HUES6 (cell line): ENCODE measurements around the gene ANKRD16.
"Not testable (repeated sequence)": the region's sequence is repeated elsewhere in the genome, so short reads cannot be mapped to it uniquely, and the experiment has no call there.

Experiments
- H3K27ac ChIP-seq: 2 replicates; pipeline ENCODE4 v1.7.0; 2013; ENCODE audit warnings: low read depth, mild to moderate bottlenecking, low read length, inconsistent platforms
- H3K27me3 ChIP-seq: 2 replicates; pipeline ENCODE4 v1.6.1; 2013; ENCODE audit warnings: low read length; ENCODE audit not compliant: control insufficient read depth, insufficient read depth
- H3K36me3 ChIP-seq: 2 replicates; pipeline ENCODE4 v1.6.1; 2013; ENCODE audit warnings: low read length; ENCODE audit not compliant: control insufficient read depth, insufficient read depth
- H3K4me1 ChIP-seq: 2 replicates; pipeline ENCODE4 v1.6.1; 2013; ENCODE audit warnings: low read length; ENCODE audit not compliant: control insufficient read depth, insufficient read depth
- H3K4me3 ChIP-seq: 2 replicates; pipeline ENCODE4 v1.5.1; 2013; ENCODE audit warnings: low read depth, low read length
- H3K9ac ChIP-seq: one replicate; pipeline ENCODE4 v1.6.1; 2013; ENCODE audit warnings: mild to moderate bottlenecking, low read length
- H3K9me3 ChIP-seq: 2 replicates; pipeline ENCODE4 v1.6.1; 2013; ENCODE audit warnings: low read depth, low read length; ENCODE audit not compliant: control insufficient read depth, insufficient read depth

The ANKRD16 gene

GRCh38 chr10:5893321-5893720 lies 3.6 kb upstream of the ANKRD16 start:
- Histone ChIP-seq H3K27me3 (no peaks in the 10 kb centered on the region), H3K4me3 (no peak overlapping the region), H3K9me3 (no peaks in the 10 kb centered on the region), H3K27ac (no peak overlapping the region), H3K4me1 (peaks cover 12% of the 10 kb centered on the region; the same call in 1 of the 2 replicates), H3K9ac (no peak overlapping the region), H3K36me3 (peaks cover 33% of the 10 kb centered on the region)

- H3K9ac ChIP-seq: no peak overlapping the region
- no peaks in the 10 kb centered on the region for H3K27me3 ChIP-seq
- peaks cover 19% of the 10 kb centered on the region; the same call in 1 of the 2 replicates for H3K4me1 ChIP-seq
- peaks cover 36% of the 10 kb centered on the region for H3K36me3 ChIP-seq
- no peak overlapping the region for H3K27ac ChIP-seq
- H3K4me3 ChIP-seq: no peak overlapping the region
- no peaks in the 10 kb centered on the region for H3K9me3 ChIP-seq
These were observed 2.3 kb upstream of the ANKRD16 start for GRCh38 chr10:5892007-5892406.

GRCh38 chr10:5891009-5891408 lies 1.3 kb upstream of the ANKRD16 start:
- Histone ChIP-seq H3K36me3 (peaks cover 45% of the 10 kb centered on the region), H3K4me3 (peak overlapping the region; percentile 88), H3K27me3 (no peaks in the 10 kb centered on the region), H3K9me3 (no peaks in the 10 kb centered on the region), H3K4me1 (peaks cover 19% of the 10 kb centered on the region; the same call in 1 of the 2 replicates), H3K27ac (no peak overlapping the region), H3K9ac (peak overlapping the region; percentile 78)

- peak overlapping the region; percentile 78 for H3K9ac ChIP-seq
- peaks cover 45% of the 10 kb centered on the region for H3K36me3 ChIP-seq
- peak overlapping the region; percentile 88 for H3K4me3 ChIP-seq
- H3K9me3 ChIP-seq: no peaks in the 10 kb centered on the region
- no peak overlapping the region for H3K27ac ChIP-seq
- H3K4me1 ChIP-seq: peaks cover 19% of the 10 kb centered on the region; the same call in 1 of the 2 replicates
- H3K27me3 ChIP-seq: no peaks in the 10 kb centered on the region
These were observed 791 bp upstream of the ANKRD16 start for GRCh38 chr10:5890452-5890915.

GRCh38 chr10:5888843-5889623 lies 660 bp downstream of the ANKRD16 start:
- peak overlapping the region; percentile 90 for H3K9ac ChIP-seq
- peak overlapping the region; percentile 64; the same call in 1 of the 2 replicates for H3K27ac ChIP-seq
- peak overlapping the region; percentile 98 for H3K4me3 ChIP-seq
- peaks cover 19% of the 10 kb centered on the region; the same call in 1 of the 2 replicates for H3K4me1 ChIP-seq
- peaks cover 41% of the 10 kb centered on the region for H3K36me3 ChIP-seq
- no peaks in the 10 kb centered on the region for H3K9me3 ChIP-seq
- no peaks in the 10 kb centered on the region for H3K27me3 ChIP-seq

GRCh38 chr10:5888351-5888750 lies 1.3 kb downstream of the ANKRD16 start:
- Histone ChIP-seq H3K9ac (peak overlapping the region; percentile 90), H3K27ac (no peak overlapping the region), H3K4me3 (peak overlapping the region; percentile 98), H3K9me3 (no peaks in the 10 kb centered on the region), H3K27me3 (no peaks in the 10 kb centered on the region), H3K4me1 (peaks cover 19% of the 10 kb centered on the region; the same call in 1 of the 2 replicates), H3K36me3 (peaks cover 42% of the 10 kb centered on the region)

- H3K27me3 ChIP-seq: no peaks in the 10 kb centered on the region
- H3K4me3 ChIP-seq: peak overlapping the region; percentile 98
- peaks cover 19% of the 10 kb centered on the region; the same call in 1 of the 2 replicates for H3K4me1 ChIP-seq
- H3K36me3 ChIP-seq: peaks cover 46% of the 10 kb centered on the region
- no peaks in the 10 kb centered on the region for H3K9me3 ChIP-seq
- no peak overlapping the region for H3K9ac ChIP-seq
- no peak overlapping the region for H3K27ac ChIP-seq
These were observed 2.1 kb downstream of the ANKRD16 start for GRCh38 chr10:5887641-5888040.

GRCh38 chr10:5887029-5887428 lies 2.7 kb downstream of the ANKRD16 start:
- Histone ChIP-seq H3K4me1 (peaks cover 19% of the 10 kb centered on the region; the same call in 1 of the 2 replicates), H3K9me3 (no peaks in the 10 kb centered on the region), H3K27ac (no peak overlapping the region), H3K9ac (no peak overlapping the region), H3K4me3 (no peak overlapping the region), H3K27me3 (no peaks in the 10 kb centered on the region), H3K36me3 (peaks cover 52% of the 10 kb centered on the region)

- peaks cover 55% of the 10 kb centered on the region for H3K36me3 ChIP-seq
- H3K27me3 ChIP-seq: no peaks in the 10 kb centered on the region
- H3K9me3 ChIP-seq: no peaks in the 10 kb centered on the region
- no peak overlapping the region for H3K9ac ChIP-seq
- H3K4me1 ChIP-seq: peaks cover 11% of the 10 kb centered on the region; the same call in 1 of the 2 replicates
- H3K4me3 ChIP-seq: no peak overlapping the region
- no peak overlapping the region for H3K27ac ChIP-seq
These were observed 4.1 kb downstream of the ANKRD16 start for GRCh38 chr10:5885619-5886018.

GRCh38 chr10:5882961-5883360 lies 6.7 kb downstream of the ANKRD16 start:
- Histone ChIP-seq H3K9me3 (no peaks in the 10 kb centered on the region), H3K27ac (no peak overlapping the region), H3K4me3 (no peak overlapping the region), H3K27me3 (no peaks in the 10 kb centered on the region), H3K9ac (no peak overlapping the region), H3K36me3 (peaks cover 76% of the 10 kb centered on the region), H3K4me1 (peaks cover 3% of the 10 kb centered on the region; the same call in 1 of the 2 replicates)

- not testable (repeated sequence) for H3K27ac ChIP-seq, H3K27me3 ChIP-seq, H3K9me3 ChIP-seq, H3K4me3 ChIP-seq, H3K9ac ChIP-seq, H3K4me1 ChIP-seq
- peaks cover 55% of the 10 kb centered on the region for H3K36me3 ChIP-seq
These were observed 12.7 kb downstream of the ANKRD16 start for GRCh38 chr10:5877041-5877440.
